ENCODE data around the gene APOA1. TPM values are rescaled to one million over a fixed set of nuclear protein-coding genes. Genes with fewer than 3 reads are reported as not detected.

The APOA1 gene
- polyA plus RNA-seq, 3 donors: 0.45 to 3.5 (median 1.3) TPM

DNA sequence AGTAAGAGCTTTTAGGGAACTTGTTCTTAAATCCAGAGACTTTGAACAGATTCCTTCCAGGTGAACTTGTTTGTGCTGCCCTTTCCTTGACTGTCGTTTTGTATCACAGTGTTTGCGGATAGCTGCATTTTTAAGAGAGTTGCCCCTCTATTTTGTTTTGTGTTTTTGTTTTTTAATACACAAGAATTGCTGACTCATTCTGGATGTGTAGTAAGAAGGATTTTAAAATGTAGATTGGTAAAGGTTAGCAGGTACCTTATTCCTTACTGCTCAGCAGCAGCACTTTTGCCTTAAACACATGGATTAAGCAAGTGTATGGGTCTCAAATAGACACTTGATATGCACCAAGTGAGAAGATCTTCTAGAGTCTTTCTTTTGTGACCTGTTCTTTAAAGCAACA lies 36.8 kb downstream of the APOA1 start:
- WGBS, 3 donors: 89 to 100% (median 92%) methylated on average over 2 of the region's 2 CpGs
- no peak overlapping the region for H3K27ac ChIP-seq (ENCODE audit: low read depth, low read length)

DNA sequence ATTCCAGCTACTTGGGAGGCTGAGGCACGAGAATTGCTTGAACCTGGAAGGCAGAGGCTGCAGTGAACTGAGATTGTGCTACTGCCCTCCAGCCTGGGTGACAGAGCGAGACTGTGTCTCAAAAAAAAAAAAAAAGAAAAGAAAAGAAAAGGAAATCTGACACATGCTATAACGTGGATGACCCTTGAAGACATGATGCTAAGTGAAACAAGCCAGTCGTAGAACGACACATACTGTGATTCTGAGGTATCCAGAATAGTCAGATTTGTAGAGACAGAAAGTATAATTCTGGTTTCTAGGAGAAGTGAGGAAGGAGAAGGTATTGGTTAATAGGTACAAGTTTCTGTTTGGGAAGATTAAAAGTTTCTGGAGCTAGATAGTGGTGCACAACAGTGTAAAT lies 39.1 kb downstream of the APOA1 start:
- WGBS, 3 donors: 80 to 89% (median 81%) methylated on average over 5 of the region's 5 CpGs
- H3K27ac ChIP-seq (ENCODE audit: low read depth, low read length): no peak overlapping the region

DNA sequence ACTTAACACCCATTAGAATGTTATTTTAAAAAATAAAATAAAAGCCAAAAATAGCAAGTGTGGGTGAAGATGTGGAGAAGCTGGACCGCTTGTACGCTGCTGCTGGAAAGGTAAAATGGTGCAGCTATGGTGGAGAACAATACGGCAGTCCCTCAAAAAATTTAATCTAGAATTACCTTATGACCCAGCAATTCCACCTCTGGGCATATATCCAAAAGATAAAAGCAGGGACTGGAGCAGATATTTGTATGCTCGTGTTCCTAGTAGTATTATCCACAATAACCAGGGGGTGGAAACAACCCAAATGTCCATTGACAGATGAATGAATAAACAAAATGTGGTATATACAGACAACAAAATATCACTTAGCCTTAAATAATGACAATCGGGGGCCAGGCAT lies 39.6 kb downstream of the APOA1 start:
- no peak overlapping the region for H3K27ac ChIP-seq (ENCODE audit: low read depth, low read length)
- 59 to 90% (median 88%) methylated on average over 5 of the region's 5 CpGs for WGBS, 3 donors

DNA sequence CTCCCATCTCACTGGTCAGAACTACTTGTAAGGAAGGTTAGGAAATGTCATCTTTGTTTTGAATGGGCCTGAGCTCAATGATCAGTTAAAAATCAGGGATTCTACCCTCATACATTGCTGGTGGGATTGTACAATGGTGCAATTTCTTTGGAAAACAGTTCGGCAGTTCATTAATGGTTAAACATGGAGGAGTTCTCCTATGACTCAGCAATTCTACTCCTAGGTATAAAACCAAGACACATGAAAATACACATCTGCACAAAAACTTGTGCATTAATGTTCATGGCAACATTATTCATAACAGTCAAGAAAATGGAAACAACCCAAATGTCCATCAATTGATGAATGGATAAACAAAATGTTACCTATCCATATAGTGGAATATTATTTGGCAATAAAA lies 40.9 kb downstream of the APOA1 start:
- WGBS, 3 donors: 66 to 86% (median 72%) methylated on average over 1 of the region's 1 CpG
- no peak overlapping the region for H3K27ac ChIP-seq (ENCODE audit: low read depth, low read length)

DNA sequence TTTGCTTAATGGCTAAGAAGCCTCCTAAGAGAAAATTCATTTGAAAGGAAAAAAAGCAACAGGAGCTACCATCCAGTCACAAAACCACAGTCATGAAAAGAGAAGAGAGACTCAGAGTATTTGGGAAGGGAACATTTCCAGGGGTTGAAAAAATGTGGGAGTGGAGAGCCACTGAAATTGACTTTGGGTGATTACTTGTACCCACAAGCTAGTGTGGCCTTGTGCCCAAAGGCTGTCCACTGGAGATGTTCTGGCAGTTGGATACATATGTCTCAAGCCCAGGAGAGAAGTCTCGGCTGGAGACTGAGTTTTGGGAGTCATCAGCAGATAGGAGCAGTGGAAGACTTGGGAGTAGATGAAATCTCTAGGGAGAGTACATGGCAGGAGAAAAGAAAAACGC lies 42.6 kb downstream of the APOA1 start:
- H3K27ac ChIP-seq (ENCODE audit: low read depth, low read length): no peak overlapping the region
- WGBS, 3 donors: 78 to 91% (median 82%) methylated on average over 2 of the region's 2 CpGs

DNA sequence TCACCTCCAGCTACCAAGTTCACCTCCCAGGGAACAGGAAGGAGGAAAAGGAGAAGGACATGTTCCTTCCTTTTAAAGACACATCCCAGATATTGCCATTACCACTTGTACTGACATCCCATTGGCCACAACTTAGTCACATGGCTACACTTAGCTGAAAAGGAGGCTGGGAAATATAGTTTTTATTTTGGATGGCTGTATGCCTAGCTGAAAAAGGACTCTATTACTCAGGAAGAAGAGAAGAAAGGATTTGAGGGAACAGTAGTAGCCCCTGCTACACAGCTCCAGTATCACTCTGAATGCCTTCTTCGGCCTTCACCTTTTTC lies 43.7 kb downstream of the APOA1 start:
- WGBS, 3 donors: 91 to 95% (median 92%) methylated on average over 1 of the region's 1 CpG

DNA sequence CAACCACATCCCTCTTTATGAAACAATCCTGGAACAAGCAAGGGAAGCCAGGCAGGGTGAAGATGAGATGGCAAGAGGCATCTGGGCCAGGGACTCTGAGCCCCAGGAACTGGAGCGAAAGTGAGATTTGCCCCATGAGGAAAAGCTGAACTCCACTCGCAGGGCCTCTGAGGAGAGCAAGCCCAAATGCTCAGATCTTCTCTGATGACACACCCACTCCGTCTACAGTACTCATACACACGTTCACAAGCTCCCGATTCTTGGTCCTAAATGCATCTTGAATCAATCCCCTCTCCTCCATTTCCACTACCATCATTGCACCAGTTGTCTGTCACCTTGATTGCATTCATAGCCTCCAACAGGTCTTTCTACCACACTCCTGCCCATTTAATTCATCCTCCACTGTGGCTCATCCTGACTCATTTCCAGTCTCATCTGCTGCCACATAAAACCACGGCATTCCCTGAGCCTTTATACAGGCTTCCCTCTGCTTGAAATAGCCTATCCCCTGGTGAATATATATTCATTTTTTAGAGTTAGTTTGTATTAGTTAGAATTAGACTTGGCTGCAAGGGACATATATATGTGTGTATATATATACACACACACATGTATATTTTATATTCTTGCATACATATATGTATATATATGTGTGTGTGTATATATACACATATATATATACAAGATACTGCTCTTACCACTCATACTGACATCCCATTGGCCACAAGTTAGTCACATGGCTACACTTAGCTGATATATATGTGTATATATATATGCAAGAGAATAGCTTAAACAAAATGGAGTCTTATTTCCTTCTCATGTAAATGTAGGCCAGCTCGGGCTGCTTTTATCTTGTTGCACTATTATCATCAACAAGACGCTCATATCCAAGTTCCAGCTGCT lies 44.3 kb downstream of the APOA1 start:
- no peak overlapping the region for H3K27ac ChIP-seq (ENCODE audit: low read depth, low read length)
- 71 to 83% (median 73%) methylated on average over 8 of the region's 8 CpGs for WGBS, 3 donors

More for the DNA sequence above, 43.7 kb downstream of the APOA1 start:
- H3K27ac ChIP-seq (ENCODE audit: low read depth, low read length): no peak overlapping the region

DNA sequence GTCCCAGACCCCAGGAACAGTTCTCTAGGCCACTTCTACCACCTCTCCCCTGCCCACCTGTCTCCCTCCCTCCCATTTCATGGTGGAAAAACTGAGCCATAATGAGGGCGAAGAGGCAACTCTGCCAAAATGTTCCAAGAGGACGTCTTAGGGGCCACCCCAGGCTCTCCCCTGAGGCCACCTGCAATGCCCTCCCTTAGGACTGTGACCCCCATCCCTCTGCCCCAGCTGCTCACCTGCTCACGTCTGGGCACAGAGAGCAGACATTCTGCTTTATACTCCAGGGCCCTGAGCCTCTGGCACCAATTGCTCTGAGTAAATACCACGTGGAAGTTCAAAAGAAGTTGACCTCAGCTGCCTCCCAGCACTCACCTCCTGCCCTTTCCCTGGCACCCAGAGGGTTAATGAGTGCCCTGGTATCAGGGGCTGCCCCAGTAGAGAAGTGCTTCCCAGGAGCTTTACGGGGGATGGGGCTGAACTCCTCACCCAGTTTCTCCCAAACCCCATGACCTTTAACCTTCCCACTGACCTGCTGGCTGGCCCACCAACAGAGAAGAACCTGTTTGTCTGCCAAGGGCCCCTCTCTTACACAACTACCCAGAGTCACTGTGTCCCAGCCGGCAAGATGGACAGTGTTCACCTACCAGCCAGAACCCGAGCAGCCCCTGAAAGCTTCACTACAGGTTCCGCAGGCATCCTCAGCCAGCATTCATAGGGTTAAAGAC lies 45.1 kb downstream of the APOA1 start:
- H3K27ac ChIP-seq (ENCODE audit: low read depth, low read length): no peak overlapping the region
- 64 to 81% (median 72%) methylated on average over 8 of the region's 8 CpGs for WGBS, 3 donors

DNA sequence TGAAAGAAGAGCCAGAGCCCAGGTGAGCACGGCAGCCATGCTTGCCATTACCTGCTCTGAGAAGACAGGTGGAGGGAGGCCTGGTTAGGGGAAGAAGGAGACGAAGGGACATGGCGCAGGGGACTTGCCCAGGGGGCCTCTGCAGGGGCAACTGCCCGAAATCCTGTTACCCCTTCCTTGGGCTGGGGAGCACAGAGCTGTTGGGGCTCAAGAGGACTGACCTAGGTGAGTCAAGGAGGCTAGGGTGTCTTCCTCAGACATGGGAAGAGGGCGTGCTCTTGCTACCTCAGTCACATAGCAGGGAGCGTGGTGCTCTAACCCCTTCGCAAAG lies 45.6 kb downstream of the APOA1 start, which contains the start of gene APOA5:
Gene APOA5, minus strand, starts transcription at position 67 of the 331 bp plus-strand sequence. Its CDS starts 19 bp downstream, at position 48.
- H3K27ac ChIP-seq (ENCODE audit: low read depth, low read length): no peak within 1 kb of the TSS
- 88 to 93% (median 90%) methylated on average over 7 of the region's 7 CpGs for WGBS, 3 donors

DNA sequence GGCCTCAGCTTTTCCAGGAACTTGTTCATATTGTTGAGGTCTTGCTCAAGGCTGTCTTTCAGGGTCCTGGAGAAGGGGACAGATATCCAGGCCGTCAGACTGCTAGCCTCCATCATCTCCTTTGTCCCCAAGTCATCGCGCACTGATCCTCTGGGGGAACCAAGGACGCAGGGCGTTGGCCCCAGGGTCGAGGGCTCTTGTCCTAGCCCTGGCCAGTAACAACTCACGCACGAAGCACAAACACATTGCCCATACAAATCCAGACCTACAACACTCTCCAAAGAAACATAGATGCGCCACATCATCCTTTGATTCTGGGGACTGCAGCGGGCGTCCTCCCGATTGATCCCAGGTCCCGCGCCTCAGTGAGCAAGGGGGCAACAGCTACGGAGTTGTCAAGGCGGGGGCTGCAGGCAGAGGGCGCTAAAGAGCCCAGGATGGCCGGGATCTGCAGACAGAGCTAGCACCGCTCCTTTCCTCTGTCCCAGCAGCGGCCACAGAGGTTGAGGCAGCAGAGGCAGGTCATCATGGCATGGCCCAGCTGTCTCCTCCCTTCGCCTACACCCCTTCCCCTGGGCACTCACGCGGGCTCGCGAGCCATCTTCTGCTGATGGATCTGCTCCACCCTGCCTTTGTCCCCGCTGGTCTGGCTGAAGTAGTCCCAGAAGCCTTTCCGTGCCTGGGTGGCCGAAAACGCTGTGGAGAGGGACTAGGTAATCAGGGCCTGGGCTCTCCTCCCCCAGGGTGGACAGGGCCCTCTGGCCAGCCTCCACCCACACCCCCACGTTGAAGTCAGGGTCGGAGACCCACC lies 46.2 kb downstream of the APOA1 start:
- 23 to 28% (median 25%) methylated on average over 31 of the region's 31 CpGs for WGBS, 3 donors
- no peak overlapping the region for H3K27ac ChIP-seq (ENCODE audit: low read depth, low read length)

DNA sequence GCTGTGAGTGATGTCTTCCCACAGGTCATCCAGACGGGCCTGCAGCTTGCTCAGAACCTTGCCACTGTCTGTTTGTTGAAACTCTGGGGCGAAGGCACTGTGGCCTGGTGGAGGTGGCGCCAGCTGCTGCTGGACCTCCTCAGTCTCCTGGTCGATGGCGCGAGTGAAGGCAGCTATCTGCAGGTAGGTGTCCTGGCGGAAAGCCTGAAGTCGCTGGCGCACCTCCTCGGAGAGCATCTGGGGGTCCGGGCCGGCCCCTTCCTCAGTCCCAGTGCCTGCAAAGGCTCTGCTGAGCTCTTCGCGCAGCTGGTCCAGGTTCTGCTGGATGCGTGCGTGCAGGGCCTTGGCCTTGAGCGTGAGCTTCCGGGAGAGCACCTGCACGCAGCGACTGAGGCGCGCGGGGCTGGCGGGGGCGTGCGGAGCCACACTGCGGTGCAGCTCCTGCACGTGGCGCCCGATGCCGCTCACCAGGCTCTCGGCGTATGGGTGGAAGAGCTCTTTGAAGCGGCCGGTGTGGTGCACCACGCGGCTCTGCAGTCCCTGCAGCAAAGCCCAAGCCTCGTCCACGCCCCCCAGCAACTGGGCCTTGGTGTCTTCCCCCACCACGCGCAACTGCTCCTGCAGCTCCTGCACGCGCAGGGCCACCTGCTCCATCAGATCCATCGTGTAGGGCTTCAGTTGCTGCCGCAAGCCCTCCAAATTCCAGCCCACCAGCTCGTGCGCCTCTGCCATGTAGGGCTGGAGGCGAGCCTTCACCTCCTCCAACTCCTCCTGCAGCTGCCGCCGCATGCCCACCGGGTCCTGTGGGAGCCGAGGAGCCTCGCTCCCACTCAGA lies 47.0 kb downstream of the APOA1 start:
- no peak overlapping the region for H3K27ac ChIP-seq (ENCODE audit: low read depth, low read length)
- WGBS, 3 donors: 83 to 88% (median 87%) methylated on average over 50 to 53 of the region's 53 CpGs

DNA sequence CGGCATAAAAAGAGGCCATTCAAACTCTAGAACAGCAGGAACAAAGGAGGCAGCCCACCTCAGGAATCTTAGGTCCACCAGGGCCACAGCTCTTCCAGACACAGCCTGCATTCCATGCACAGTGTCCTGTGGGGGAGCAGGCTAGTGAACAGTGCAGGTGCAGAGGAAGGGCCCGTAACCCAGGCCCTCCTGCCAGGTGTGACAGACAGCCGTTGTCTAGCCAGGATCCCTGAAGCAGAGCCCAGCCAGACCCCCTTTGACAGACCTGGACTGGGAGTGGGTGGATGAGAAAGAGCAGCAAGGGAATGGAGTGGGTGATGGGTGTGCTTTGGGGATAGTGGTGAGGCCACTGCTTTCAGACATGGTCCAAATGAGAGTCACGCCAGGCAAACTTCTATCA lies 48.4 kb downstream of the APOA1 start:
- WGBS, 3 donors: 77 to 92% (median 90%) methylated on average over 4 of the region's 4 CpGs
- no peak overlapping the region for H3K27ac ChIP-seq (ENCODE audit: low read depth, low read length)

DNA sequence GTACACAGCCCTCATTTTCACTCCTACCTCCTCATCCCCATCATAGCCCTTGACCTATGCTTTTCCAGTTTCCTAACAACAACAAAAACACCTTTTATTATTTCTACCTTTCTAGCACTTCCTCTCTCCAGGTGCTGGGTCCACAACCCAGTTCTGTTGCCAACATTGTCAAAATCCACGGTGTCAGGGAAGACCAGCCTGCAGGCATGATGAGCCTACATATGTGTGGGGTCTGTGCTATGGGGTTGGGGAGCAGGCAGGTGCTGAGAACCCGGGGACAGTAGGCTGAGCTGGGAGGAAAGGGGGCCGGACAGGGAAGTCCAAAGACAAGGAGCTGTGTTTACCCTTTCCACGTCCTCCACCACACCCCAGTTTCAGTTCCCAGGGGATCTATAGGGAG lies 48.9 kb downstream of the APOA1 start:
- no peak overlapping the region for H3K27ac ChIP-seq (ENCODE audit: low read depth, low read length)
- WGBS, 3 donors: 56 to 61% (median 58%) methylated on average over 4 of the region's 4 CpGs

DNA sequence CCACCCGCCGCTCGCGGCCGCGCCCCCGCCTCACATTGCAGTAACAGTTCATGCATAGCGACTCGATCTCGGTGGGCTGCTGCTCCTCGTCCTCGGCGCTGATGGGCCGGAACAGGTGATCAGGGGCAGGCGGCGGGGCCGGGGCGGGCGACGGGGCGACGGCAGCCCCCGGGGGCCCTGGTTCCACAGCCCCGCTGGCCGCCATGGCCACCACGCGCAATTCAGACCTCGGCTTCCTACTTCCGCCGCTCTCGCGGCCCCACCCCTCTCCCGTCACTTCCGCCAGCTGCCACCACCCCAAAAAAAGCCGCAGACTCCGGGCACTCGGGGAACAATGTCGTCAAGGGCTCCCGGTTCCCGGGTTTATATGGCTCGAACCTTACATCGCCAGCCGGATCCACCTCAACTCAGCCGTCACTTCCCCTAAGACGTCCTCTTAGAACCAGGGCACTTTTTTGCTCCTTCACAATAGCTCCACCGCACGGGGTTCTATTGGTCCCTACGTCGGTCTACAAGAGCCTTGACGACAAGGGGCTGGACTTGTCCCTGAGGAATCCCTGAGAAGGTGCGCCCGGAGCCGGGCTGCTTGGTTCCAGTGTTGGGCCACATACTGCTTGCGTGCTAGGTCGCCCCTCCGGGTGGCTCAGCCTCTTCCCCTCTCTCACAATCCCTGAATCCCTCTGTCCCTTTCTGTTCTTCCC lies 49.5 kb downstream of the APOA1 start, which contains the start of gene ZPR1:
Gene ZPR1, minus strand, starts transcription at position 238 of the 701 bp plus-strand sequence. Its CDS starts 33 bp downstream, at position 205.
- WGBS, 3 donors: 1 to 2% (median 1%) methylated on average over 55 to 56 of the region's 56 CpGs
- no peak within 1 kb of the TSS for H3K27ac ChIP-seq (ENCODE audit: low read depth, low read length)

DNA sequence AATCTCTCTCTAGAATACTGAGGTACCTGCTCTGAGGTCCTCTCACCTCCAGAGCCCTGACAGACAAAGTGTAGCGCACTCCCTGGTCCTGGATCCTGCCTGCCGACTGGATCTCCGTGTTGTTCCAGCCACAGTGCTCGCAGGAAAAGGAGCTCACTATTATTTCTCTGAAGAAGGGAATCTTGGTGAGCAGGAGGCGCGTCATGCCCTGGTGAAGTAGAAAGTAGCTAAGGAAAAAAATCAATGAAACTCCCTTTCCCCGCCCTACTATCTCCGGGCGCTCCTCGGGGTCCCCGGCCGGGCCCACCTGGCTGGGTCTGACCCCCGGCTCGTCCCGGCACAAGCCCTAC lies 50.0 kb downstream of the APOA1 start:
- WGBS, 3 donors: 0 to 1% (median 1%) methylated on average over 15 of the region's 15 CpGs
- H3K27ac ChIP-seq (ENCODE audit: low read depth, low read length): no peak overlapping the region

DNA sequence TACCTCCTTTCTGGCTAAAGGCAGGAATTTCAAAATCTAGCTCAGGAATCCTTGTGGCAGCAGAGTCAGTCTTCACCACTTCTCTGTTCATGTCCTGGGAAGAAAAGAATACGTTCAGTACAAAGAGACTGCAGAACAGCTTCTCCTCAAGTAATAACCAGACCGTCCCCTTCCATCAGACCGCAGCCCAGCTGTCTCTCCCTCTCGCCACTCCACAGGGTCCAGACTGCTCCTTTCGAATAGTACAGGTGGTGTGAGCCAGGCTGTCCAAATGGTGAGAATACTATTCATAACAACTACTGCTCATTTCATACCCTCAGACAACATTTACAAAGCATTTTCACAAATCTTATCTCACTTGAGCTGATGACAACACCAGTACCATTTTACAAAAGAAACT lies 50.5 kb downstream of the APOA1 start:
- no peak overlapping the region for H3K27ac ChIP-seq (ENCODE audit: low read depth, low read length)
- WGBS, 3 donors: 56 to 67% (median 66%) methylated on average over 5 of the region's 5 CpGs

DNA sequence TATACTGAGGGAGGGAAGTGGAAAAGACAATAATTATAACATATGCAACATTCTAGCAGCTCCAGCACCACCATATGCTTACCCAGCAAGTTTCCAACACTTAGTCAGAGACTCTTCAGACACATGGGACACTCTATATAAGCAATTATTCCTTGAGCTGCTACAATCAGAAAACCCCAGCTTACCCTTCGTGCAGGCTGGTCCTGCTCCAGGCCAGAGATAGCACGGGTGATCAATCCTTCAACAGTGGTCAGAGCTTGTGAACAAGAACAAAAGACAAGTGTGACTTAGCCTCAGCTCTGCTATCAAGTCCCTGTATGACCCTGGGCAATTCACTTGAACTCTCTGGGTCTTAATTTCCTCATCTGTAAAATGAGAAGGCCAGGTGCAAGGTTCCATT lies 51.1 kb downstream of the APOA1 start:
- no peak overlapping the region for H3K27ac ChIP-seq (ENCODE audit: low read depth, low read length)
- 77 to 96% (median 85%) methylated on average over 2 of the region's 2 CpGs for WGBS, 3 donors
